Metanephros (tissue), 1 donor: ENCODE data around the gene P2RY10. TPM values are rescaled to one million over a fixed set of nuclear protein-coding genes. Genes with fewer than 3 reads are reported as not detected.

ENCODE experiments used
- total RNA-seq: library from RNA; depleted of rRNA; stranded (reverse); fragments of >200 nt; gene quantifications from one replicate; pipeline ENCODE4 v1.2.3, GENCODE V29; 2014

The P2RY10 gene, protein sequence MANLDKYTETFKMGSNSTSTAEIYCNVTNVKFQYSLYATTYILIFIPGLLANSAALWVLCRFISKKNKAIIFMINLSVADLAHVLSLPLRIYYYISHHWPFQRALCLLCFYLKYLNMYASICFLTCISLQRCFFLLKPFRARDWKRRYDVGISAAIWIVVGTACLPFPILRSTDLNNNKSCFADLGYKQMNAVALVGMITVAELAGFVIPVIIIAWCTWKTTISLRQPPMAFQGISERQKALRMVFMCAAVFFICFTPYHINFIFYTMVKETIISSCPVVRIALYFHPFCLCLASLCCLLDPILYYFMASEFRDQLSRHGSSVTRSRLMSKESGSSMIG
- total RNA-seq = 1.1 TPM

DNA sequence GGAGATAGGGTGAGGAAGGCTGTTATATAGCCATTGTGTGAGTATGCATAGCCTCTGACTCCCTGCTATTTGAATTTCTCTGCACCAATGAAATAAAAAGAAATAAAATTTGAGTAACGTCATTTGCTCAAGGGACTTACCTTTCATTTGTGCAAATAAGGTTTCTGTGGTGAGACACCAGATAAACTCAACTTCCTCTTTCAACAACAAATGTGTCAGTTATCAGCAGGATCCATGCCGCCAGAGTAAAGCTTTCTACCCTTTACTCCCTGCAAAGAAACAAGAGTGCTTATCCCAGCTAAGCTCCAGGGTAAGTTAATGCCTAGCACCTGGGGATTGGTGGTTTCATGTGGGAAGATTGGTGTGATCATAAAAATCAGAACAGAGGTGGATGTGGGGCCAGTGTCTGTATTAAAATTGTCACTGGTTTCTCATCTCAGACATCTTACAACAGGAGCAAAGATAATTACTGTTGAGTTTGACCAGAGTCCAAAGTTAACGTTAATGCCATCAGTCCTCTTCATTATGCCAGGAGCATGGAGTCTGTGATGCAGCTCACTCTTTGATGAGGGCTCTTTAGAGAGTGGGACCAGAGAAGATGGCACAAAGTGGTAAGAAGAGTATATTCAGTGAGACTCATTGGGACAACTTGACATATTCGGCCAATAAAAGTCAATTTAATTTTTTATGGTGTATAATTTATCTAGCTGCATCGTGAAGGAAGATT lies at the start of gene P2RY10:
P2RY10 (plus strand) TSS at position 206 of the 727 bp plus-strand sequence. CDS start 15,130 bp downstream, outside the sequence.

Other genes with a start within 250 kb of the P2RY10 start
- 9.1 TPM for gene LPAR4, start 197.7 kb upstream of the P2RY10 start, total RNA-seq
- gene GPR174, start 199.3 kb downstream of the P2RY10 start, total RNA-seq = 1.2 TPM